B cell (primary cell): ENCODE results near the gene KIRREL3. TPM values are rescaled to one million over a fixed set of nuclear protein-coding genes. Genes with fewer than 3 reads are reported as not detected.

Experiments
- ATAC-seq: fragments of 200-7000 bp; cut with Tn5 transposase; one replicate; pipeline ENCODE4 v1.10.0; 2021; ENCODE audit warnings: low read depth, mild to moderate bottlenecking, moderate number of reproducible peaks, moderate library complexity
- CTCF ChIA-PET: fragments of 350-600 bp; sonication (Branson Sonifier 250); formaldehyde crosslinking; loops from one replicate; lab custom pipeline; 2021; ENCODE audit warnings: antibody characterized with exemption, inconsistent platforms; lab: Charles Lee
- POLR2A ChIA-PET: fragments of 350-600 bp; sonication (Branson Sonifier 250); formaldehyde crosslinking; loops from one replicate; lab custom pipeline; 2021; ENCODE audit warnings: antibody characterized with exemption; lab: Charles Lee
- DNase-seq: peaks from one replicate; pipeline ENCODE4 v3.0.0; 2013
- H2AFZ ChIP-seq: 2 replicates; pipeline ENCODE4 v1.6.1; 2012; ENCODE audit warnings: mild to moderate bottlenecking, low read depth, low read length; ENCODE audit not compliant: insufficient read depth, poor library complexity, severe bottlenecking
- H3K27ac ChIP-seq, 2 donors: 1 replicate in 1 of 2; 2 replicates in 1 of 2; pipeline ENCODE4 v1.5.1; 2012 to 2013; ENCODE audit warnings: low read length in 2 of 2, mild to moderate bottlenecking in 2 of 2, moderate library complexity in 1 of 2
- H3K27me3 ChIP-seq, 4 experiments: fragments of 200-600 bp in 1 of 4; sonication (generic) in 1 of 4; replicated peaks in 1 of 4; 1 replicate in 2 of 4; 2 replicates in 2 of 4; pipeline versions ENCODE4 v1.6.1 to v1.7.0; 2013 to 2016; ENCODE audit warnings: low read length in 3 of 4, mild to moderate bottlenecking in 2 of 4, mixed read lengths in 1 of 4, moderate library complexity in 1 of 4; ENCODE audit not compliant: insufficient read depth in 4 of 4, control insufficient read depth in 3 of 4; ENCODE audit errors: control extremely low read depth in 1 of 4
- H3K36me3 ChIP-seq, 2 experiments: replicated peaks in 1 of 2; 1 replicate in 1 of 2; 2 replicates in 1 of 2; pipeline versions ENCODE4 v1.6.1 to v1.7.1; 2013; ENCODE audit warnings: low read length in 1 of 2; ENCODE audit not compliant: insufficient read depth in 2 of 2, control insufficient read depth in 1 of 2; ENCODE audit errors: control extremely low read depth in 1 of 2, extremely low read depth in 1 of 2
- H3K4me1 ChIP-seq, 2 donors: fragments of 200-600 bp in 1 of 2; sonication (generic) in 1 of 2; 1 replicate in 1 of 2; 2 replicates in 1 of 2; pipeline versions ENCODE4 v1.5.1 to v1.6.1; 2013 to 2017; ENCODE audit warnings: low read length in 2 of 2; ENCODE audit not compliant: control insufficient read depth in 2 of 2, insufficient read depth in 2 of 2
- H3K4me2 ChIP-seq: replicated peaks from 2 replicates; pipeline ENCODE3; 2012; ENCODE audit warnings: mild to moderate bottlenecking, low read depth, low read length; ENCODE audit not compliant: poor library complexity, severe bottlenecking
- H3K4me3 ChIP-seq, 5 experiments: fragments of 200-600 bp in 1 of 5; sonication (generic) in 1 of 5; 1 replicate in 3 of 5; 2 replicates in 2 of 5; pipeline versions ENCODE4 v1.5.1 to v1.7.0; 2011 to 2016; ENCODE audit warnings: low read length in 4 of 5, mild to moderate bottlenecking in 4 of 5, low read depth in 2 of 5, control low read depth in 1 of 5, moderate library complexity in 1 of 5; ENCODE audit not compliant: insufficient read depth in 1 of 5; ENCODE audit errors: control extremely low read depth in 1 of 5, extremely low read depth in 1 of 5
- H3K79me2 ChIP-seq: fragments of 200-600 bp; sonication (generic); one replicate; pipeline ENCODE4 v1.6.0; 2016; ENCODE audit warnings: low read length; ENCODE audit not compliant: control insufficient read depth, insufficient read depth
- H3K9ac ChIP-seq: fragments of 200-600 bp; sonication (generic); 2 replicates; pipeline ENCODE4 v1.6.1; 2017; ENCODE audit warnings: mild to moderate bottlenecking, low read length, moderate library complexity
- H3K9me3 ChIP-seq, 3 donors: one replicate each; pipeline versions ENCODE4 v1.6.1 to v1.7.1; 2013; ENCODE audit warnings: low read length in 2 of 3; ENCODE audit not compliant: control insufficient read depth in 2 of 3, insufficient read depth in 1 of 3; ENCODE audit errors: control extremely low read depth in 1 of 3
- H4K20me1 ChIP-seq: 2 replicates; pipeline ENCODE4 v1.6.0; 2012; ENCODE audit warnings: mild to moderate bottlenecking, low read length; ENCODE audit not compliant: insufficient read depth, control insufficient read depth, poor library complexity, severe bottlenecking
- H3K27ac Mint-ChIP-seq: one replicate; pipeline ENCODE4 v1.8.0; 2021; ENCODE audit warnings: mixed read lengths
- H3K27me3 Mint-ChIP-seq: one replicate; pipeline ENCODE4 v1.8.0; 2021; ENCODE audit warnings: mixed read lengths
- H3K4me1 Mint-ChIP-seq: one replicate; pipeline ENCODE4 v1.8.0; 2021; ENCODE audit warnings: mixed read lengths
- H3K4me3 Mint-ChIP-seq: one replicate; pipeline ENCODE4 v1.8.0; 2021; ENCODE audit warnings: mixed read lengths
- H3K9me3 Mint-ChIP-seq: one replicate; pipeline ENCODE4 v1.8.0; 2022; ENCODE audit warnings: mixed read lengths; ENCODE audit not compliant: insufficient read depth
- EZH2 ChIP-seq: IDR thresholded peaks from 2 replicates; pipeline ENCODE4 v1.6.1; 2012; ENCODE audit warnings: borderline replicate concordance, low read depth, mild to moderate bottlenecking, moderate library complexity, low read length; ENCODE audit not compliant: insufficient read depth, poor library complexity, severe bottlenecking
- WGBS: methylation state at CpG from one replicate; pipeline ENCODE4 v1.1.5; 2013; ENCODE audit warnings: missing lambda C conversion rate; ENCODE audit not compliant: insufficient coverage; 5-methylcytosine and 5-hydroxymethylcytosine counted together
- intact Hi-C: fragments of 100-400 bp; cut with micrococcal nuclease; formaldehyde crosslinking; loops from one replicate; pipeline ENCODE4 v1.10.0; 2022
- polyA plus RNA-seq: library from polyadenylated mRNA; depleted of rRNA; stranded (reverse); fragments of >200 nt; gene quantifications from 2 replicates; pipeline ENCODE4 v1.2.3, GENCODE V29; 2012
- total RNA-seq, 2 donors: library from RNA; stranded (reverse); fragments of 120-200 nt in 1 of 2; gene quantifications; 1 replicate in 1 of 2; 2 replicates in 1 of 2; pipeline versions ENCODE4 v1.2.3 to v1.2.4, GENCODE V29; 2013 to 2022
- TF ChIP-seq, protein P1 (sequence below): fragments of 200-600 bp; IDR thresholded peaks from one replicate; pipeline ENCODE4 v1.8.0; 2022; ENCODE audit warnings: antibody characterized with exemption, mild to moderate bottlenecking

Gene KIRREL3
- total and polyA plus RNA-seq, 2 donors (not counting 1 experiment from before 2014, with no cell fraction given): not detected

DNA sequence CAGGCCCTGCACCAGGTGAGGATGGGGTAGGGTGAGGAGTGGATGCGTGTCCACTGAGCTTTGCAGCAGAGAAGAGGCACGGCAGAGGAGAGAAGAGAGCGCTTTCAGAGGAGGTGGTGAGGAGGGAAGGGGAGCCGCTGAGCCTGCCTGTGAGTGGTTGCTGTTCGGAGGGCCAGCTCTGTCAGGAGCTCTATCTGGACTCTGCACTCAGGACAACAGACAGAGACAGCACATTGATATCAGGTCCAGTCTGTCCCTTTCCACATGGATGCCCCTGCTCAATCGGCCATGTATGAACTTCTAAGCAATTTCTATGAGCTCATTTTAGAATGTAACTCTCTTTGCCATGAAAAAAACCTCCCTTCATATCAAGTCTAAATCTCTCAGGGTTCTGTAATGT, 158.6 kb downstream of the KIRREL3 start:
- Histone ChIP-seq H3K27ac (no peak overlapping the region), H4K20me1 (no peaks in the 10 kb centered on the region), H3K4me2 (no peak overlapping the region), H2AFZ (no peak overlapping the region), H3K36me3 (no peaks in the 10 kb centered on the region), H3K27me3 (no peaks in the 10 kb centered on the region), H3K79me2 (no peaks in the 10 kb centered on the region), H3K9ac (no peak overlapping the region), H3K9me3 (no peaks in the 10 kb centered on the region), H3K4me3 (no peak overlapping the region), H3K4me1 (no peaks in the 10 kb centered on the region)
- 78% methylated on average over 5 of the region's 6 CpGs for WGBS
- H3K4me3 Mint-ChIP-seq: no peak overlapping the region
- ATAC-seq: no peak
- POLR2A ChIA-PET: no interaction called here
- no peaks in the 10 kb centered on the region for H3K27me3 Mint-ChIP-seq
- no peaks in the 10 kb centered on the region for H3K9me3 Mint-ChIP-seq
- CTCF ChIA-PET: no interaction called here
- intact Hi-C loops: no loop called here
- DNase-seq: no peak
- no peak overlapping the region for H3K27ac Mint-ChIP-seq
- H3K4me1 Mint-ChIP-seq: no peaks in the 10 kb centered on the region
- TF ChIP-seq, protein P1, sequence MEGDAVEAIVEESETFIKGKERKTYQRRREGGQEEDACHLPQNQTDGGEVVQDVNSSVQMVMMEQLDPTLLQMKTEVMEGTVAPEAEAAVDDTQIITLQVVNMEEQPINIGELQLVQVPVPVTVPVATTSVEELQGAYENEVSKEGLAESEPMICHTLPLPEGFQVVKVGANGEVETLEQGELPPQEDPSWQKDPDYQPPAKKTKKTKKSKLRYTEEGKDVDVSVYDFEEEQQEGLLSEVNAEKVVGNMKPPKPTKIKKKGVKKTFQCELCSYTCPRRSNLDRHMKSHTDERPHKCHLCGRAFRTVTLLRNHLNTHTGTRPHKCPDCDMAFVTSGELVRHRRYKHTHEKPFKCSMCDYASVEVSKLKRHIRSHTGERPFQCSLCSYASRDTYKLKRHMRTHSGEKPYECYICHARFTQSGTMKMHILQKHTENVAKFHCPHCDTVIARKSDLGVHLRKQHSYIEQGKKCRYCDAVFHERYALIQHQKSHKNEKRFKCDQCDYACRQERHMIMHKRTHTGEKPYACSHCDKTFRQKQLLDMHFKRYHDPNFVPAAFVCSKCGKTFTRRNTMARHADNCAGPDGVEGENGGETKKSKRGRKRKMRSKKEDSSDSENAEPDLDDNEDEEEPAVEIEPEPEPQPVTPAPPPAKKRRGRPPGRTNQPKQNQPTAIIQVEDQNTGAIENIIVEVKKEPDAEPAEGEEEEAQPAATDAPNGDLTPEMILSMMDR: no peak
- no peak for TF ChIP-seq EZH2

DNA sequence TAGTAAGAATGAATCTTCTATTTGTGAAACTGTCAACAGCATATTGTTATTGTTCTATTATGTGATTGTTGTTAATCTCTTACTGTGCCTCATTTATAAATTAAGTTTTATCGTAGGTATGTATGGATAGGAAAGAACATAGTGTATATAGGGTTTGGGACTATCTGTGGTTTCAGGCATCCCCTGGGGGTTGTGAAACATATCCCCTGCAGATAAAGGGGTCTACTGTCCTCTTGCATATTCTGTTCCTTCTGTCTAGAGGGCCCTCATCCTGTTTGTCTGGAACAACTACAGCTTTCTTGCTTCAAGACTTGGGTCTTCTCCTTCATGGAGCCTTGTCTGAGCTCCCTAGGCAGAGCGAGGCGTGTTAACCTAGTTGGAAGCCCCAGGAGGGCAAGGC, 159.6 kb downstream of the KIRREL3 start:
- Histone ChIP-seq H3K4me1 (no peaks in the 10 kb centered on the region), H3K4me2 (no peak overlapping the region), H3K27me3 (no peaks in the 10 kb centered on the region), H3K27ac (no peak overlapping the region), H3K79me2 (no peaks in the 10 kb centered on the region), H4K20me1 (no peaks in the 10 kb centered on the region), H3K9me3 (no peaks in the 10 kb centered on the region), H3K36me3 (no peaks in the 10 kb centered on the region), H2AFZ (no peak overlapping the region), H3K9ac (no peak overlapping the region), H3K4me3 (no peak overlapping the region)
- H3K27ac Mint-ChIP-seq: no peak overlapping the region
- CTCF ChIA-PET: no interaction called here
- TF ChIP-seq, protein P1: no peak
- no peak for TF ChIP-seq EZH2
- no peaks in the 10 kb centered on the region for H3K9me3 Mint-ChIP-seq
- POLR2A ChIA-PET: no interaction called here
- H3K4me1 Mint-ChIP-seq: no peaks in the 10 kb centered on the region
- H3K27me3 Mint-ChIP-seq: no peaks in the 10 kb centered on the region
- DNase-seq (no peak), ATAC-seq (no peak)
- WGBS: 100% methylated on average over 2 of the region's 3 CpGs
- H3K4me3 Mint-ChIP-seq: no peak overlapping the region
- intact Hi-C loops: no loop called here
